Stimulated activated CD8-positive, alpha-beta memory T cell treated with anti-CD3 and anti-CD28 coated beads, Interleukin-15, amount 100 ng/mL, for 1 hour (primary cell): ENCODE data around the gene IRF7.

ENCODE experiments used
- DNase-seq: peaks from one replicate; pipeline ENCODE4 v3.0.0-alpha.2; 2020; ENCODE audit warnings: low read depth

IRF7 gene

GRCh38 chr11:640021-640706, 24.4 kb upstream of the IRF7 start:
- no peak for DNase-seq

GRCh38 chr11:639332-639955, 23.7 kb upstream of the IRF7 start:
- DNase-seq: no peak

GRCh38 chr11:638631-639331, 23.0 kb upstream of the IRF7 start:
- no peak for DNase-seq

- DNase-seq: no peak
These were observed 22.1 kb upstream of the IRF7 start for GRCh38 chr11:637593-638521.

GRCh38 chr11:637333-637592, 21.5 kb upstream of the IRF7 start:
- no peak for DNase-seq

- no peak for DNase-seq
These were observed 21.0 kb upstream of the IRF7 start, which contains the start of gene DRD4 for GRCh38 chr11:636511-637332. Gene DRD4, plus strand, starts transcription at chr11:637269. Its CDS starts 36 bp downstream, at chr11:637305.

- no peak for DNase-seq
These were observed 20.3 kb upstream of the IRF7 start for GRCh38 chr11:635945-636510.

- DNase-seq: no peak
These were observed 15.1 kb upstream of the IRF7 start for GRCh38 chr11:630871-631270.

GRCh38 chr11:629237-629583, 13.5 kb upstream of the IRF7 start:
- DNase-seq: no peak

- no peak for DNase-seq
These were observed 12.3 kb upstream of the IRF7 start for GRCh38 chr11:628056-628455.

- DNase-seq: no peak
These were observed 11.5 kb upstream of the IRF7 start for GRCh38 chr11:627308-627576.

GRCh38 chr11:626475-627307, 10.9 kb upstream of the IRF7 start, which contains the start of gene SCT:
Gene SCT, minus strand, starts transcription at chr11:627181. Its CDS starts 38 bp downstream, at chr11:627143.
- no peak for DNase-seq

- no peak for DNase-seq
These were observed 10.0 kb upstream of the IRF7 start for GRCh38 chr11:625636-626268.

- no peak for DNase-seq
These were observed 9.2 kb upstream of the IRF7 start, which contains the start of gene CDHR5 for GRCh38 chr11:624705-625635. Gene CDHR5, minus strand, starts transcription at chr11:624955. Its CDS starts 53 bp downstream, at chr11:624902.

- DNase-seq: no peak
These were observed 8.4 kb upstream of the IRF7 start for GRCh38 chr11:623999-624704.

GRCh38 chr11:623349-623869, 7.7 kb upstream of the IRF7 start:
- DNase-seq: no peak

GRCh38 chr11:621838-622237, 6.1 kb upstream of the IRF7 start:
- no peak for DNase-seq
